H1 (cell line): ENCODE results near the gene SMIM38. TPM values are rescaled to one million over a fixed set of nuclear protein-coding genes. Genes with fewer than 3 reads are reported as not detected.

ENCODE experiments used
- GTF2F1 ChIP-seq: IDR thresholded peaks from 2 replicates; pipeline ENCODE4 v1.6.1; 2012; ENCODE audit warnings: low read depth, low read length, improper control_type of control experiment, borderline replicate concordance
- SP1 ChIP-seq: IDR thresholded peaks from 2 replicates; pipeline ENCODE4 v1.6.1; 2011; ENCODE audit warnings: low read depth, low read length
- TAF1 ChIP-seq: IDR thresholded peaks from 2 replicates; pipeline ENCODE4 v1.6.1; 2011; ENCODE audit warnings: mild to moderate bottlenecking, low read depth, low read length
- TEAD4 ChIP-seq: IDR thresholded peaks from 2 replicates; pipeline ENCODE4 v1.6.1; 2012; ENCODE audit warnings: low read depth, low read length, inconsistent platforms, mixed read lengths
- polyA plus RNA-seq, 7 experiments: library from polyadenylated mRNA; depleted of rRNA in 3 of 7; stranded (reverse) in 5 of 7; unstranded in 2 of 7; fragments of >200 nt in 5 of 7; fragments of 200-250 nt in 2 of 7; gene quantifications; 1 replicate in 5 of 7; 2 replicates in 1 of 7; 4 replicates in 1 of 7; pipeline versions ENCODE4 v1.2.1 to v1.2.3, GENCODE V29; 2011 to 2013; ENCODE audit warnings: missing spikeins in 2 of 7, mixed read lengths in 2 of 7
- total RNA-seq: library from RNA; stranded (reverse); fragmentation: NEBNext Ultra II Directional; extraction: Animal tissue kit (Norgen Biotek cat#: 25700); gene quantifications from 2 replicates; pipeline ENCODE4 v1.2.1, GENCODE V29; 2021
- TF ChIP-seq, protein P1 (sequence below): IDR thresholded peaks from 2 replicates; pipeline ENCODE4 v1.6.1; 2012; ENCODE audit warnings: inconsistent platforms

SMIM38 gene
- total and polyA plus RNA-seq, 2 of the 8 experiments (the other 6 are each of a cell fraction or from before 2014, with no cell fraction given), result 0.17 to 0.20 TPM

DNA sequence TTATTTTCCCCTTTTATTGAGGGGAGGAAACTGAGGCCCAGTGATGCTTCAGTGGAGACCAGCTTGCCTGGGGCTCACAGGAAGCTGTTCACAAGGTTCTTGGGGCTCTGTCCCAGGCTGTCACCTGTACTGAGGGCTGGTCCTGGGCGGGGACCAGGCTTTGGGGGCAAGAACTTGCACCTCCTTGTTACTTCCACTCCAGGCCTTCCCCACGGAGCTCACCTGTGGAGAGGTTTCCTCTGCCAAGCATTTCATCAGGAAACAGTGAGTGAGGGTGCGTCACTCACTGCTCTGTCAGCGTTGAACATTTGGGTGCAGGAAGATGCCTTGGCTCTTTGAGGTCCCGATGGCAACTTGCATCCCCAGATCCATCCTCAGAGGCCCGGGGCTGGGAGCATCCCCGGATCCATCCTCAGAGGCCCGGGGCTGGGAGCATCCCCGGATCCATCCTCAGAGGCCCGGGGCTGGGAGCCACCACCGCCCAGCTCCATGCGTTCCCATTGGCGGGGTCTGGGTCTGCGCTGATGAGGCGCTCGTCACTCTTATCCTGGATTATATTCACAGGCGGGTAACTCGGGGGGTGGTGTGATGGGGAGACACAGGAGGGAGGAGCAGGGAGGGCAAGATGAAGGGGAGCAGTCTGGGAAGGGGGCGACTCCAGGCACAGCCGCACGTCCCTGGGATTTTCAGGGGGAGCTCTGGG, 1.4 kb upstream of the SMIM38 start (continued):
- TF ChIP-seq TEAD4, result no peak
- no peak for TF ChIP-seq GTF2F1
- TF ChIP-seq SP1, result no peak
- TF ChIP-seq, protein P1, sequence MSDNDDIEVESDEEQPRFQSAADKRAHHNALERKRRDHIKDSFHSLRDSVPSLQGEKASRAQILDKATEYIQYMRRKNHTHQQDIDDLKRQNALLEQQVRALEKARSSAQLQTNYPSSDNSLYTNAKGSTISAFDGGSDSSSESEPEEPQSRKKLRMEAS, result no peak
- TF ChIP-seq TAF1, result no peak
